Duodenal mucosa (tissue), 2 donors: ENCODE results near the gene KIAA0753.

ENCODE experiments used
- H3K27ac ChIP-seq: one replicate; pipeline ENCODE4 v1.7.0; 2013; ENCODE audit warnings: low read depth, low read length
- H3K27me3 ChIP-seq, 2 donors: one replicate each; pipeline ENCODE4 v1.7.0; 2013; ENCODE audit warnings: low read length in 2 of 2, control low read depth in 1 of 2; ENCODE audit not compliant: insufficient read depth in 2 of 2, control insufficient read depth in 1 of 2
- H3K36me3 ChIP-seq, 2 donors: one replicate each; pipeline ENCODE4 v1.7.0; 2013; ENCODE audit warnings: low read length in 2 of 2, control low read depth in 1 of 2; ENCODE audit not compliant: insufficient read depth in 2 of 2, control insufficient read depth in 1 of 2
- H3K4me1 ChIP-seq, 2 donors: one replicate each; pipeline ENCODE4 v1.7.0; 2013; ENCODE audit warnings: low read length in 2 of 2, control low read depth in 1 of 2; ENCODE audit not compliant: insufficient read depth in 2 of 2, control insufficient read depth in 1 of 2
- H3K4me3 ChIP-seq, 2 donors: one replicate each; pipeline ENCODE4 v1.7.0; 2013; ENCODE audit warnings: low read length in 2 of 2, low read depth in 1 of 2
- H3K9ac ChIP-seq, 2 donors: one replicate each; pipeline ENCODE4 v1.7.0; 2013; ENCODE audit warnings: low read length in 2 of 2, low read depth in 1 of 2
- H3K9me3 ChIP-seq, 2 donors: one replicate each; pipeline ENCODE4 v1.7.0; 2013; ENCODE audit warnings: low read length in 2 of 2, control low read depth in 1 of 2; ENCODE audit not compliant: control insufficient read depth in 1 of 2

The KIAA0753 gene

GRCh38 chr17:6589266-6589946 is 51.1 kb downstream of the KIAA0753 start:
- H3K9ac ChIP-seq = no peak overlapping the region
- H3K9me3 ChIP-seq = no peaks in the 10 kb centered on the region
- no peak overlapping the region for H3K4me3 ChIP-seq
- peaks cover 4 to 6% of the 10 kb centered on the region in 2 donors for H3K4me1 ChIP-seq
- no peak overlapping the region for H3K27ac ChIP-seq
- peaks cover 25 to 61% of the 10 kb centered on the region in 2 donors for H3K36me3 ChIP-seq
- H3K27me3 ChIP-seq = no peaks in the 10 kb centered on the region

- no peaks in the 10 kb centered on the region for H3K27me3 ChIP-seq
These were observed 52.3 kb downstream of the KIAA0753 start for GRCh38 chr17:6588165-6588564.

GRCh38 chr17:6587310-6587709 is 53.2 kb downstream of the KIAA0753 start:
- Histone ChIP-seq H3K4me1 (peaks cover under 1 to 6% of the 10 kb centered on the region in 2 donors), H3K9me3 (no peaks in the 10 kb centered on the region), H3K27me3 (no peaks in the 10 kb centered on the region), H3K27ac (no peak overlapping the region), H3K4me3 (no peak overlapping the region), H3K9ac (no peak overlapping the region), H3K36me3 (peaks cover 25 to 57% of the 10 kb centered on the region in 2 donors)

More at GRCh38 chr17:6588165-6588564, 52.3 kb downstream of the KIAA0753 start:
- no peak overlapping the region for H3K4me3 ChIP-seq
- H3K9ac ChIP-seq = no peak overlapping the region
- peaks cover 25 to 54% of the 10 kb centered on the region in 2 donors for H3K36me3 ChIP-seq
- H3K9me3 ChIP-seq = no peaks in the 10 kb centered on the region
- peaks cover 4 to 6% of the 10 kb centered on the region in 2 donors for H3K4me1 ChIP-seq
- H3K27ac ChIP-seq = no peak overlapping the region

GRCh38 chr17:6583411-6583810 is 57.1 kb downstream of the KIAA0753 start:
- Histone ChIP-seq H3K27me3 (no peaks in the 10 kb centered on the region), H3K9ac (no peak overlapping the region), H3K36me3 (peaks cover 8 to 45% of the 10 kb centered on the region in 2 donors)

GRCh38 chr17:6580625-6581024 is 59.9 kb downstream of the KIAA0753 start:
- Histone ChIP-seq H3K27me3 (no peaks in the 10 kb centered on the region), H3K27ac (no peak overlapping the region), H3K4me1 (peaks cover 0 to 2% of the 10 kb centered on the region in 2 donors), H3K4me3 (no peak overlapping the region), H3K9ac (no peak overlapping the region), H3K36me3 (peaks cover 2 to 28% of the 10 kb centered on the region in 2 donors), H3K9me3 (no peaks in the 10 kb centered on the region)

More at GRCh38 chr17:6583411-6583810, 57.1 kb downstream of the KIAA0753 start:
- H3K4me3 ChIP-seq = no peak overlapping the region
- no peaks in the 10 kb centered on the region for H3K4me1 ChIP-seq
- H3K27ac ChIP-seq = no peak overlapping the region
- no peaks in the 10 kb centered on the region for H3K9me3 ChIP-seq

GRCh38 chr17:6578491-6578890 is 62.0 kb downstream of the KIAA0753 start:
- H3K27ac ChIP-seq = no peak overlapping the region
- no peak overlapping the region for H3K9ac ChIP-seq
- H3K27me3 ChIP-seq = no peaks in the 10 kb centered on the region
- H3K4me1 ChIP-seq = peaks cover 5 to 10% of the 10 kb centered on the region in 2 donors
- H3K9me3 ChIP-seq = no peaks in the 10 kb centered on the region
- peaks cover 0 to 27% of the 10 kb centered on the region in 2 donors for H3K36me3 ChIP-seq
- H3K4me3 ChIP-seq = no peak overlapping the region

GRCh38 chr17:6577686-6578263 is 62.7 kb downstream of the KIAA0753 start:
- no peak overlapping the region for H3K9ac ChIP-seq

GRCh38 chr17:6576038-6576785 is 64.3 kb downstream of the KIAA0753 start:
- H3K9me3 ChIP-seq = no peaks in the 10 kb centered on the region
- peaks cover 0 to 18% of the 10 kb centered on the region in 2 donors for H3K36me3 ChIP-seq
- peaks cover 5 to 10% of the 10 kb centered on the region in 2 donors for H3K4me1 ChIP-seq
- no peak overlapping the region for H3K27ac ChIP-seq
- no peak overlapping the region for H3K4me3 ChIP-seq
- H3K27me3 ChIP-seq = no peaks in the 10 kb centered on the region
- H3K9ac ChIP-seq = no peak overlapping the region

More at GRCh38 chr17:6577686-6578263, 62.7 kb downstream of the KIAA0753 start:
- no peak overlapping the region for H3K27ac ChIP-seq
- H3K4me1 ChIP-seq = peaks cover 5 to 10% of the 10 kb centered on the region in 2 donors
- H3K4me3 ChIP-seq = no peak overlapping the region
- H3K9me3 ChIP-seq = no peaks in the 10 kb centered on the region
- H3K36me3 ChIP-seq = peaks cover 0 to 25% of the 10 kb centered on the region in 2 donors
- no peaks in the 10 kb centered on the region for H3K27me3 ChIP-seq

GRCh38 chr17:6575596-6575988 is 64.9 kb downstream of the KIAA0753 start:
- no peak overlapping the region for H3K9ac ChIP-seq
- H3K36me3 ChIP-seq = peaks cover 0 to 18% of the 10 kb centered on the region in 2 donors
- H3K4me3 ChIP-seq = no peak overlapping the region
- no peaks in the 10 kb centered on the region for H3K9me3 ChIP-seq
- peaks cover 5 to 10% of the 10 kb centered on the region in 2 donors for H3K4me1 ChIP-seq
- H3K27ac ChIP-seq = no peak overlapping the region
- no peaks in the 10 kb centered on the region for H3K27me3 ChIP-seq
